ENCODE measurements around the gene HOMER1.
"Not testable (repeated sequence)": the region's sequence is repeated elsewhere in the genome, so short reads cannot be mapped to it uniquely, and the experiment has no call there.

Gene HOMER1

DNA sequence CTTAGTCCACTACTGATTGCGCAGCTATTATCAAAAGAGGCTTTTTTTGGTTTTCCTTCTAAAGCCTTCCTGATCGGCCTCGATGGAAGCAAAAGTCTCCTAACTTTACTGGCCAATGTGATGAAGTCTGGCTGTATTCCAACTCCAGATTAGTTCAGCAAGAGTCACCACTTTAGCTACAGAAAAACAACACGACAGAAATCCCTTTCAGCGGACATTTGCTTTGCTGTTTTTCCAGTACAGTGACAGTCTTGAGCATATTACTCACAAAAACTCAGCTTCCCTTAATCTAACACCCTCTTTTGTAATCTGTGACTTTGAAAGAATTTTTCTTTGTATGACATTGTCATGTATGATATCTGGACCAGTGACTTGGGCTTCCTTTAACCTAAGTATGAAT, 95.7 kb downstream of the HOMER1 start:
- DNase-seq: no peak

DNA sequence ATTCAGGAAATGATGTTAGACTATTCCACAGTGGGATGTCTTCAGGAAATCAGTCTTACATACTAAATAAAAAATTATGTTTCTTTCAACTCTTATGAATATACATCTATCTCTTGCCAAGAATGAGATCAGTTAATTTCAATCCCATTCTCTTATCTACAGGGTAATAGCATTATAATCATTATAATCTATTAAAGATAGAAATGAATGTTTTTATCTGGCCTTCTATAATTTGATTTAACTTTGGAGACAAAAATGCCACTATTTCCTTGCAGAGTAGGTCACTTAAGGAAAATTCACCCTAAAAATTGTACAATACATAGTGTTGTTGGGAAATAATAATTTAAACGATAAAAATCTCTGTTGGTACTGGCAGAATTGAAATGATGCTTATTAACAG, 96.4 kb downstream of the HOMER1 start:
- no peak for DNase-seq

DNA sequence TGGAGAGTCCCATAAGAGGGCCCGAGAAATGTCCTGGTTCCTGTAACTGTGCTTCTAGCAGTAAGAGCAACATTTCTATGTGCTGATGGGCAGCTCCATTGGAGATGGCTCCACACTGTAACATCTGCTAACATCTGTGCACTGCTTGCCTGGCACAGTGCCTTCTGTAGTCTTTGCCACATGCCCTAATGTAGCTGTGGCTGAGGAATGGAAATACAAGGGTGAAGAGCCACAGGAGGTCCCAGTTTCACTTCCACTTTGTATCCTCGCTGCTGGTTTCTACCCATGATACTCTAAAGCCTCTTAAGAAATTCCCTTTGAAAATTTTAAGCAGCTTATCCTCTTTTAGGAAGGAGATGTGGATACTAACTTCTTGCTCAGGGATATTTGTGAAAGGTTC, 97.4 kb downstream of the HOMER1 start:
- no peak for DNase-seq

DNA sequence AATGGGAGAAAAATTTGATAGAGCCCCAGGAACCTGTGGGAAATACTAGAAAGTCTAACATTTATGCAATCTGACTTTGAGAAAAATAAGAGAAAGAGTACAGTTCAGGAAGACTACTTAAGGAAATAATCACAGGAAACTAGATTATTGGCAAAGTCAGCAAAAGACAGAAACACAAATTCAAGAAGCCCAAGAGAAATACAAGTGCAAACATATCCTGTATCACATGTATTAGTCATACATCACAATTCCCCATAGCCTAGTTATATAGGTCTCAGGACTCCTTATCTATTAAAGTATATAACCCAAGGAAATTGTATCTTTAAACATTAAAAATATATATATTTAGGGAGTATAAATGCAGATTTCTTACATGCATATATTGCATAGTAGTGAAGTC, 100.8 kb downstream of the HOMER1 start:
- no peak for DNase-seq

DNA sequence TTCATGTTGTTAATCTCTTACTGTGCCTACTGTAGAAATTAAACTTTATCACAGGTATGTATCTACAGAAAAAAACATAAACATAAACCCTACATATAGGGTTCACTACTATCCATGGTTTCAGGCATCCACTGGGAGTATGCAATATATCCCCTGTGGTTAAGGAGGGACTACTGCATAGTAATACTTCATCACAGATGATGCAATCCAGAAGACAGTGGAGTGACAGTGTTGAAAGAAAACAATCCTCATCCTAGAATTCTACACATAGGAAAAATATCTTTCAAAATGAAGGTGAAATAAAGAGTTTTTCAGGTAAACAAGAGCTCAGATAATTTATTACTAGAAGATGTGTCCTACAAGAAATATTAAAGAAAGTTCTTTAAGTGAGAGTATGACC, 105.9 kb downstream of the HOMER1 start:
- no peak for DNase-seq

DNA sequence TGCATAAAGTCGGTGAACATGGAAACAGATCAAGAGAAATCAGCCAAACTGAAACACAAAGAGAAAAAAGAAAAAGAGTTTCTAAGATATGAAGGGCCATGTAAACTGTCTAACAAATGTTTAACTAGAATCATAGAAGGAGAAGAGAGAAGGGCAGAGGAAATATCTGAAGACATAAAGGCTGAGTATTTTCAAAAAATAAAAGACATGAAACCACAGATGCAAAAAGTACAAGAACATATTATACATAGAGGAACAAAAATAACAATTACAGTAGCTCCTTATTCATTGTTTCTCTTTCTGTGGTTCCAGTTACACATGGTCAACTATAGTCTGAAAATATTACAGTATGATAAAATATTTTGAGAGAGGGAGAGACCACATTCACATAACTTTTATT, 106.3 kb downstream of the HOMER1 start:
- no peak for DNase-seq

DNA sequence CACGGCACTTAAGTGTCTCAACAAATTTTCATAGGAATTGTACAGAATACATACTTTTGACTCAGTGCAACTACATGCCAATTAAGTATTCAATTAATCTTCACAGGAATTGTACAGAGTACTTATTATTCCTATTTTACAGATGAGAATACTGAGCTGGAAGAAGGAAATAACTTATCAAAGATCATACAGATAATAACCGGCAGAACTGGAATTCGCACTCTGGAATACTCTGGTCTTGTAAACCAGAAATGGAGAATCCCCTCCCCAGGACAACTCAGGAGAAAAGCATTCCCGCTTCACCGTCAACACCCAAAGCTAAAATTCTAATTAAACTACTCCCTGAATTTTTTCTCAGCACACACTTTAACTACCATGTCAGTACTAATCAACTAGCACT, 112.7 kb downstream of the HOMER1 start:
- DNase-seq: no peak

DNA sequence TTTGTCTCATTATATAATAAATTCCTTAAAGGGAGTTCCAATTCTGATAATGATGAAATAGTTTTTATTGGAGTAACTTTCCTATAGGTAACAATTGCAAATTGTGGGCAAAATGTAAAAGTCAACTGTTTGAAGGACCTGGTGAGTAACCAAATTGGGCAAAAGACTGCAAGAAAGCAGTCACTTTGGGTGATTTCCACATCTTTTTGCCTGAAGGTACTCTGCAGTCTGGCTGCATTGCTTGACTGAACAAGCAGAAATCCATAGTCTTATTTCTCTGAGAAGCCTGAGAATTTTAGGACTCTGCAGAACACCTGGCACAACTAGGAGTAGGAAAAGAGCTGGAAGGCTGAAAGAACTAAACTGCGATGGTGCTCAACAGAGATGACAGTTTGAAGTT, 114.9 kb downstream of the HOMER1 start:
- DNase-seq: no peak

DNA sequence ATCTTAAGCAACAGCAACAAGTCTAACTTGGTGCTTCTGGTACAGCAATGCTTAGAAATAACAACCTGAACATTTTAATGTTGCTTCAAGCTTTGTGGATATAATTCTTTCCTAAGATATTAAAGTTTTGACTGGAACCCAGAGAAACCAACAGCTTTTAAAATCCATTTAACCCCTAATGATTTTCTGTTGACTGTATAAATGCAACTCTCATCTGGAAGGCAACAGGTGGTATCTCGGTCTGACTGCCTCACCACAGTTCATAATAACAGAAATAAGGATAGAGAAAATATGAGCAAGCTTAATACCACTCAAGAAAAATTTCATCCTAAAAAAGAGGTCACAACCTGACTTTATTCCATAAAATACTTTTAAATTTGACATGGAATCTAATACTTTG, 116.9 kb downstream of the HOMER1 start:
- no peak for DNase-seq

DNA sequence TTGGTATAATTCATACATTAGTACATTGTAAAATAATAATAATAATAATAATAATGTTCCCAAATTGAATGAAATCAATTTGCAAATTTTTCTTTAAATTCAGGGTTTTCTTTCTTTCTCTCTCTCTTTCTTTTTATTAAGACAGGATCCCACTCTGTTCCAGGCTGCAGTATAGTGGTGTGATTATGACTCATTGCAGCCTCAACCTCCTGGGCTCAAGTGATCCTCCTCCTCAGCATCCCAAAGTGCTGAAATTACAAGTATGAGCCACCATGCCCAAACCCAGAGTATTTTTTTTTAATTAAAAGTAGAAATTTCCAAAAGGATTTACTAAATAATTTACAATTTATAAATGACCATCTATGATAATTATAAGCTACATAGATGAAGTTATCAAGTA, 117.7 kb downstream of the HOMER1 start:
- no peak for DNase-seq

DNA sequence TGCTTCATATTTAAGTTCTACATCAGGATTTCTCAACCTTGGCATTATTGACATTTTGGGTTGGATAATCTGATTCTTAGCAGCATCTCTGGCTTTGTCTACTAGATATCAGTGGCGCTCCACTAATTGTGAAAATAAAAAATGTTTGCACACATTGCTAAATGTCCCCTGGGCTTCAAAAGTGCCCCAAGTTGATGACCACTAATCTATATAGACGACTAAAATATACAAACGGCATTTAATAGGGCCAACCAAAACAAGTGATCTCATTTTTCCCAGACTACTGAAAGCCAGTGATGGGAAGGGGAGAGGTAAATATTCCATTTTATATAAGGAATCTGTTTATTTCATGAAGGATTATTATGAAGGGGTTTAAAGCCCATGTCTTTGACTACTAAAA, 118.6 kb downstream of the HOMER1 start:
- DNase-seq: no peak

DNA sequence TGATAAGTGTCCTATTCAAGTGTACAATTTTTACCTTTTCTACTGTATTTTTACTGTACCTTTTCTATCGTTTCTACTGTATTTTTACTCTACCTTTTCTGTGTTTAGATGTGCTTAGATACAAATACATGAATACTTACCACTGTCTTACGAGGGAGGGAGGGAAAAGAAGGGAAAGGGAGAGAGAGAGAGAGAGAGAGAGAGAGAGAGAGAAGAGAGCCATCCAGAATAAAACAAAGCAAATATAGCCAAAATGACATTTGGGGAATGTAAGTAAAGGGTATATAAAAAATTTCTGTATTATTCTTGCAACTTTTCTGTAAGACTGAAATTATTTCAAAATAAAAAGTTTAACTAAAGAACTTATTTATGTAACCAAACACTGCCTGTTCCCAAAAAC, 121.2 kb downstream of the HOMER1 start:
- no peak for DNase-seq

DNA sequence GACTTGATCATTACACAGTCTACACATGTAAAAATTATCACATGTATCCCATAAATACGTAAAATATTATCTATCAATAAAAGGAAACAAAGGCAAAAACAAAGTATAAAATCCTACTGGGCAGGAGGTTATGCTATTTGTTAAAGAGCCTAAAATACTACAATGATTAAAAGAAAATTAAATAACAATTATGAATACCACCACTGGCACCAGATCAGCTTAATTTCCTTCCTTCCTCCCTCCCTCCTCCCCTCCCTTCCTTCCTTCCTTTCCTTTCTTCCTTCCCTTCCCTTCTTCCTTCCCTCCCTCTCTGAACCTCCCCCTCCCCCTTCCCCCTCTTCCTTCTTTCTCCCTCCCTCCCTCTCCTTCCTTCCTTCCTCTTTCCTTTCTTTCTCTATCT, 127.3 kb downstream of the HOMER1 start:
- DNase-seq: no peak

DNA sequence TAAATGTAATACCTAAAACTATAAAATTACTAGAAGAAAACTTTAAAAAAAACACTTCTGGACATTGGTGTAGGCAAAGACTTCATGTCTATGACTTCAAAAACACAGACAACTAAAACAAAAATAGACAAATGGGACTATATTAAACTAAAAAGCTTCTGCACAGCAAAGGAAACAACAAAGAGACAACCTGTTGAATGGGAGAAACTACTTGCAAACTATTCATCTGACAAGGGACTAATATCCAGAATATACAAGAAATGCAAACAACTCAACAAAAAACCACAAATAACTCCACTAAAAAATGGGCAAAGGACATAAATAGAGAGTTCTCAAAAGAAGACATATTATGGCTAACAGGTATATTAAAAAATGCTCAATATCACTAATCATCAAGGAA, 128.8 kb downstream of the HOMER1 start:
- DNase-seq: not testable (repeated sequence)

DNA sequence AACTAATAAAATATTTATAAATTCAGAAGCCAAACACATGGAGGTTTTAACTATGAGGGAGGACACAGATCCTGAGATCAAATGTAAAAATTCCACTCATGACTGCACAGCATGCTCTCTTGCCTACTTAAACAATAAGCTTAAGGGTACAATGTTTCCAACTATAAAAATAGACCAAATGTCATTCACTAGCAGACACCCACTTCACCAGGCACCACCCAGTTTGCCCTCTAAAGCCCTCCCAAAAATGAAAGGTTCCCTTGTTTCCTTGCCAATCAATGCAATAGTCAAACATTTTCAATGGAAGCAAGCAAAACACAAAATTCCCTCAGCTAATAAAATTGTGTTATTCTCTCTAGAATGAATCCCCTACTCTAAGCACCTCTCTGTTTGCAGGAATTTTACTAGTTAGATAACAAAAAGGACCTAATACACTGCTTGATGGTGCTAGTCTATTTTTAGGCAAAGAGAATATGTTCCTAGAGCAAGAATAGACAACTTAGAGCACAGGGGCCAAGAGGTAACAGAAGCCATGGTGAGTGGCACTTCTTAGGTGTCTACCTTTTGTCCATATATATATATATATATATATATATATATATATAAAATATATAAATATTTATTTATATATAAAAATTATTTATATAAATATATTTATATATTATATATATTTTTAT, 135.3 kb downstream of the HOMER1 start:
- no peak for DNase-seq

DNA sequence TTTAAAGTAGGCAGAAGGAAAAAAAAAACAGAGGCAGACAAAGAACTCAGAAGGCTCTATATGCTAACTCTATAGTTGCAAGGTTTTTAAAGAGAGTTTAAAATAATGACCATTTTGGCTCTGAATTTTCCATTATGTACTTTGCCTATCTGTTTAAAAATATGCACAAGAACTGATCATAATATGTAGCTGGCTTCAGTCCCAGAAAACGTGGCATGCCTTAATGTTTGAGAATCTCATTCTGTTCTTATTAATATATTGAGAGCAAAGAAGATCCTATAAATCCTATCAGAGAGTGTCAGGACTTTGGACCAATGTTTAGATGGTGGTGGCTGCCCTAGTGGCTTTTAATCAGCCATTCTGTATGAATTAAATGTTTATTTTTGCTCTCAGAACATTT, 156.5 kb downstream of the HOMER1 start:
- no peak for DNase-seq

DNA sequence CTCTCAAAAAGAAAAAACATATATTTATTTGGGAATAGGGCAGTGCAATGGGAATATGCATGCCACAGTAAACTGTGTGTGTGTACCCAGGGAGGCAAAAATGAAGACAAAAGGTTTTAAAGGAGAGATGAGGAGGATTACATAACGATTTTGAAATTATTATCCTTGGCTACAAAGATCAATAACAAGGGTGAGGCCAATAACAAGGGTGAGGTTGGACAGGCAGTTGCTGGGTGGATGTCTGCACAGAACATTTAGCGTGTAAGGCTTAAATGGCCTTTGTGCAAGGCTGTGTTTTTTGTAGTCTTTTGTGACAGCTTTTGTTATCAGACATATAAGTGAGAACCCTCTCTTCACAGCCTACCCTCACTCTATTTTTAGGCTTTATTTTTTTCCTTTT, 164.1 kb downstream of the HOMER1 start:
- no peak for DNase-seq

DNA sequence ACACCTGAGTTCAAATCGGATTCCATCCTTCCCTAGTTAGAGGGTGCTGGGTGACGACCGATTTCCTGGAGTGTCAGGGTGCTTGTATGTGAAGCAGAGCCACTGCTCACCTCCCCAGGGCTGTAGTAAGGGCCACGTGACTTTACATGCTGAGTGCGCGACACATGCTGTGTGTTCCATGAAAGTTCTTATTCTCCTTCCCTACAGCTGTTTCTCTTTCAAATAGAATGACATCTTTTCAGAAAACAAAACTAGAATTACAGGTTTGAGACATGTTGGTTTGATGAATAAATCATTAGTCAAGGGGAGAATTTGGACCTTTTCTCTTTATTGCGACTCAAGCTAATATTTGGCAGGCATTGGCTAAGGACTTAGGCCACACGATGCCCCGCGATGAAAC, 164.9 kb downstream of the HOMER1 start:
- no peak for DNase-seq

DNA sequence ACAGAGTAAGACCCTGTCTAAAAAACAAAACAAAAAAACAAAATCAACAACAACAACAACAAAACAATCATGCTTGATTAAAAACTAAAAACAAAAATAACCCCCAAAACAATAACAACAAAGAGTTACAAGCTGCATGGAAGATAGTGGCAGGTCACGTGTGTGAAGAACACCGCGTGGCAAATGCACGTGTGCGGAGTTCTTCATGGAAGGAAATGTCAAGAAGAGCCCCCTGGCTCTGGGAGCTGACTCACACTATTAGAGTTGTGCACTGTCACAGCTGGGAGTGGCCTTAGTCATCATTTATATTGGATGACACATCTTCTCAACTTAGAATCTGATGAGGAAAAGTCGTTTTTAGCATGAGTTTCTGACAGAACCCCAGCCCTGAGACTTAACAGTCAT, 167.5 kb downstream of the HOMER1 start:
- DNase-seq: no peak

DNA sequence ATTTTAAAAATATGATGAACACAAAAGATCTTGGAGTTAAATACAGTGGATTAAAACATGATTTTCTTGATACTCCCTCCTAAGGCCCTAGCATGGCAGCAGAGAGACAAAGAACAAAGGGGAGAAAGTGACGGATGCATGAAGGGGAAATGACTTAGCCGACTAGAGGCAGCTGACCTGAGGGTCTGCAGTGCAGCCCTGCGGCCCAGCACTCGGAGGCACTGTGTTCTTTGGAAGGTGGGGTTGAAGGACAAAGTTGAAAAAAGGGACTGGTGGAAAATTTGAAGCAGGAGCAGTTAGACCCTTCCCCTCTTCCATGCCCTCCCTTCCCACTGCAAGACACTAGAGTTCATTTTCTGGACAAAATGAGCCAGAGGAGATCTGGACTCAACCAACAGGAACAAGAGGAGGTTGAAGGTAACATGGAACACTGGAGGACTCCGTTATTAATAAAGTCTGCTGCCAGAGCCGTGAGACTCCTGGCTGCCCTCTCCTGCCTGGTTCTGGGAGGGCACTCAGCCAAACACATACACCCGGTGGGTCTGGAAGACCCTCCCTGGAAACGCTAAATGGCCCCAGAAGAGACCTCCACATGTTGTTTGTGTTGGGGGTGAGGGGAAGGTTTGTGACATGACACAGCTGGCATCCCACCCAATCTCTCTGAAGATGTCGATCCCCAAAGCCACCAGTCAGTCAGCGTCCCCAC, 179.9 kb downstream of the HOMER1 start:
- no peak for DNase-seq

DNA sequence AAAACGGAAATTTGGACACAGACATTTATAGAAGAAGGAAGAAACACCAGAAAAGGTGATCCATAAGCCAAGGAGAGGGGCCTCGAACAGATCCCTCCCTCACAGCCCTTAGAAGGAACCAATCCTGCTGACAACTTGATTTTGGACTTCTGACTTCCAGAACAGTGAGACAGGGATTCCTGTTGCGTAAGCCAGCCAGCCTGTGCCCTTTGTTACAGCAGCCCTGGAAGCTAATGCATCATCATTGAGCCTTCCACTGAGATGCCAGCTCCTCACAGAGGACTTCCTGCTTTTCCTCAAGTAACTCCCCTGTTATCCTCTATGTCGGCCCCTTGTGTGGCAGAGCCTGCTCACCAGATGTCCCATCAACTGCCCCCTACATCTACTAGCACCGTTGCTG, 183.9 kb downstream of the HOMER1 start:
- DNase-seq: no peak

DNA sequence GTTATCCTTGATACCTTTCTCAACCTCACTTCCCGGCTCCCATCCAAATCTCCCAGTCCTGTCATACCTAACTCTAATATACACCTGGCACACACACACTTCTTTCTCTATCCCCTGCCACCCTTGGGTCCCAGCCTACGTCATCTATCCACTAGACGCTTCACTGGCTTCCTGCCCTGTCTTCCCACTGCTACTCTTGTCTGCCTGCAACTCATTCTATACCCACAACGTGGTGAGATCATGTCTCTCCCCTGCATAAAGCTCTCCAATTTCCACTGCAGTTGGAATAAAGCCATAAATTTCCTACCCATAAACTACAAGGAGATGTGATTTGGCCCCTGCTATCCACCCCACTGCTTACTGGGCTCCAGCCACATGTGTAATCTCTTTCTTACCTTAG, 184.5 kb downstream of the HOMER1 start:
- no peak for DNase-seq
